GM21515 (cell line): ENCODE results near the gene TMTC3.
"Not testable (repeated sequence)": the region's sequence is repeated elsewhere in the genome, so short reads cannot be mapped to it uniquely, and the experiment has no call there.

Experiments
- ATAC-seq: cut with Tn5 transposase; IDR thresholded peaks from one replicate; pipeline ENCODE4 v1.9.1; 2021; ENCODE audit not compliant: unreplicated experiment

TMTC3 gene

GRCh38 chr12:88141774-88142609 lies at the start of gene TMTC3, which contains the start of gene CEP290:
Gene TMTC3, plus strand, starts transcription at chr12:88142307. Its CDS starts 6,009 bp downstream, at chr12:88148316.
Gene CEP290, minus strand, starts transcription at chr12:88142088. Its CDS starts 781 bp downstream, at chr12:88141307.
- peak; percentile 97 for ATAC-seq

GRCh38 chr12:88092771-88093170 lies 49.3 kb upstream of the TMTC3 start:
- ATAC-seq, result no peak

- no peak for ATAC-seq
These were observed 48.5 kb upstream of the TMTC3 start for GRCh38 chr12:88093573-88093972.

GRCh38 chr12:88108021-88108420 lies 34.1 kb upstream of the TMTC3 start:
- no peak for ATAC-seq

GRCh38 chr12:88111074-88111652 lies 30.9 kb upstream of the TMTC3 start:
- ATAC-seq, result peak; percentile 50

- no peak for ATAC-seq
These were observed 28.2 kb upstream of the TMTC3 start for GRCh38 chr12:88113871-88114270.

- ATAC-seq, result no peak
These were observed 19.4 kb upstream of the TMTC3 start for GRCh38 chr12:88122666-88123065.

GRCh38 chr12:88127099-88127498 lies 15.0 kb upstream of the TMTC3 start:
- no peak for ATAC-seq

- ATAC-seq, result no peak
These were observed 14.3 kb upstream of the TMTC3 start for GRCh38 chr12:88127855-88128254.

GRCh38 chr12:88132392-88132791 lies 9.7 kb upstream of the TMTC3 start:
- ATAC-seq, result no peak

GRCh38 chr12:88133181-88133580 lies 8.9 kb upstream of the TMTC3 start:
- ATAC-seq, result not testable (repeated sequence)

GRCh38 chr12:88139711-88140110 lies 2.4 kb upstream of the TMTC3 start:
- ATAC-seq, result not testable (repeated sequence)

GRCh38 chr12:88141425-88141773 lies 708 bp upstream of the TMTC3 start:
- ATAC-seq, result no peak

GRCh38 chr12:88142610-88142991 lies 494 bp downstream of the TMTC3 start:
- peak; percentile 2 for ATAC-seq

- ATAC-seq, result no peak
These were observed 1.9 kb downstream of the TMTC3 start for GRCh38 chr12:88144037-88144436.

GRCh38 chr12:88144546-88145468 lies 2.7 kb downstream of the TMTC3 start:
- no peak for ATAC-seq

GRCh38 chr12:88145567-88146505 lies 3.7 kb downstream of the TMTC3 start:
- ATAC-seq, result no peak

GRCh38 chr12:88150063-88150462 lies 8.0 kb downstream of the TMTC3 start:
- no peak for ATAC-seq

GRCh38 chr12:88153959-88154358 lies 11.9 kb downstream of the TMTC3 start:
- no peak for ATAC-seq

- ATAC-seq, result no peak
These were observed 14.1 kb downstream of the TMTC3 start for GRCh38 chr12:88156075-88156654.
